ENCODE results near the gene BBS4.

Gene BBS4

DNA sequence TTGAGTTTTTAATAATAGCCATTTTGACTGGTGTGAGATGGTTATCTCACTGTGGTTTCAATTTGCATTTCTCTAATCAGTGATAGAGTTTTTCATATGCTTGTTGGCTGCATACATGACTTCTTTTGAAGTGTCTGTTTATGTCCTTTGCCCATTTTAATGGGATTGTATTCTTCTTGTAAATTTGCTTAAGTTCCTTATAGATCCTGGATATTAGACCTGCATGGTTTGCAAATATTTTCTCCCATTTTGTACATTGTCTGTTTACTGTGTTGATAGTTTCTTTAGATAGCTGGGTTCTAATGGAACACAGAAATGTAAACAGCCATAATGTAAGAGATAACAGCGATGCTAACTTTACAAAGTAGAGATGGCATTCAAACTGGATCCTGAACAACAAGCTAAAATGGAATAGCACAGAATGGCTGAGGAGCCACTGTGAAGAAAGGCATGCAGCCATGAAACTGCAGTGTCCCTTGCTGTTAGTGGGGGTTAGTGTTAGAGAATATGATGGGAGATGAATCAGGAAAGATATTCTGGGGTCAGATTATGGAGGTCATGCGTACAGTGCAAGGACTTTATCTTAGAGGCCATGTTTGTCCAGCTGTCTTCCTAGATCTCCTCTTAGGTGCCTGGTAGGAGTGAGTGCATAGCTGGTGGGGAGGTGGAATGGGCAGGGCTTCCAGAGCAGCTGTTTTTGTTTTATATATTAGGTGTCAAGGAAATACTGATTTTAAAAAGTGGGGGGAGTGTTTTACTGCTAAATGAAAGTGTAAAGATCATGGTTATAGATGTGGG is 48.1 kb downstream of the BBS4 start:
- no peak overlapping the region for H3K4me3 ChIP-seq (ENCODE audit: control insufficient read depth, low read depth, low read length)
- no peak for TF ChIP-seq CTCF (conservative IDR thresholded peaks at IDR 0.05; ENCODE audit: control insufficient read depth, insufficient read depth, low read depth, low read length)
- DNase-seq (ENCODE audit: low read depth), result no peak

- no peak for TF ChIP-seq CTCF (conservative IDR thresholded peaks at IDR 0.05; ENCODE audit: control insufficient read depth, insufficient read depth, low read depth, low read length)
- DNase-seq (ENCODE audit: low read depth), result no peak
- no peak overlapping the region for H3K4me3 ChIP-seq (ENCODE audit: control insufficient read depth, low read depth, low read length)
Measured at GRCh38 chr15:72735111-72735510, 49.1 kb downstream of the BBS4 start.

DNA sequence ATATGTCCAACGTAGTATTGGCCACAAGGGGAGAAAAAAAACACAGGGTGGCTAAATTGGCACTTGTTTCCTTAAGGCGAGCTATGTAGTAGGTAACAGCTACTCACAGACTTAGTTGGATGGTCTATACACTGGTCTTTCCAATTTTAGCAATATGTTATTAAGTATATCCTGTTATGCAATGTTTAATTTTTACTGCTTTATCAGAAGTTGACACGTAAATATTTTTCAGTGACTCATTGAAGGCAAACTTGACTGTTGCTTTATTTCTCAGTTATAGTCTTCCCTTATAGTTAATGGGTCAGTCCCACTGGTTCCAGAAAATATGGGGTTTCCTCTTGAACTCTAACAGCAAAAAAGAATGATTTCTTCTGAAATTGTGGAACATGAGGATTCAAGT is 51.1 kb downstream of the BBS4 start:
- H3K4me3 ChIP-seq (ENCODE audit: control insufficient read depth, low read depth, low read length), result no peak overlapping the region
- no peak for TF ChIP-seq CTCF (conservative IDR thresholded peaks at IDR 0.05; ENCODE audit: control insufficient read depth, insufficient read depth, low read depth, low read length)
- DNase-seq (ENCODE audit: low read depth), result no peak

GRCh38 chr15:72737723-72738122 is 51.7 kb downstream of the BBS4 start:
- no peak overlapping the region for H3K4me3 ChIP-seq (ENCODE audit: control insufficient read depth, low read depth, low read length)
- DNase-seq (ENCODE audit: low read depth), result no peak
- no peak for TF ChIP-seq CTCF (conservative IDR thresholded peaks at IDR 0.05; ENCODE audit: control insufficient read depth, insufficient read depth, low read depth, low read length)

DNA sequence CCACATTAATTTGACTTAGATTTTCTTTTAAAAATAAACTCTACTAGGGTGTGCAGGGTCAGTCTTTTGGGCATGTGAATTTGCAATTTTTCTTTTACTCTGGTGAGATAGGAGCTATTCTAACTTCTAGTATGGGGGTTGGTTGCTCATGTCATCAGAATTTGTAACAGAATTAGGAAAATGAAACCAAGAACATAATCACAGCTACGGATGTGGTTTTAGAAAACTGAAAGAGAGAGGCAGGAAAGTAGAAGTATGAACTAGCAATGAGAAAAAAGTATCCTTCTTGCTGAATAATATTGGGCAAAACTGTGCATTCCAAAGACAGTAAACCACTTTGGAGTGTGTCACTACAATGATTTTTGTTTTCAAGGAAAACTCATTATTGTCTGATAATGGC is 54.2 kb downstream of the BBS4 start:
- DNase-seq (ENCODE audit: low read depth), result no peak
- no peak for TF ChIP-seq CTCF (conservative IDR thresholded peaks at IDR 0.05; ENCODE audit: control insufficient read depth, insufficient read depth, low read depth, low read length)
- no peak overlapping the region for H3K4me3 ChIP-seq (ENCODE audit: control insufficient read depth, low read depth, low read length)

DNA sequence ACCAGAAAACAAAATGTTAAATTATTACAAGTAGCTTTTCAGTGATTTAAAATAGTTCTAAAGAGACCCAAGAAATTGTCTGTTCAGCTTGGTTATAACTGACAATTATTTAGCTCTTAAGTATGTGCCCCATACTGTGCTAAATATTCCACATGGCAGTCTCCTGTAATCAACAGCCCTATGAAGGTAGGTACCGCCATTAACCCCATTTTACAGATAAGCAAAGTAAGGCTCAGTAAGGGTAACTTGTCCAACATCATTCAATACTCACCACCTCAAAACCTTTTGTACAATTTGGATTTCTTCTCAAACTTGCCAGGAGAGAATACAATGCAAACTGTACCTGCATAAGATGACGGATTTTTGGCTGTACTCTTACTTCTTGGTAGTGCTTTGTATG is 63.7 kb downstream of the BBS4 start:
- DNase-seq (ENCODE audit: low read depth), result no peak
- no peak for TF ChIP-seq CTCF (conservative IDR thresholded peaks at IDR 0.05; ENCODE audit: control insufficient read depth, insufficient read depth, low read depth, low read length)
- no peak overlapping the region for H3K4me3 ChIP-seq (ENCODE audit: control insufficient read depth, low read depth, low read length)

All from fibroblast of mammary gland (primary cell).